Measurements from ENCODE around the gene STPG1.

STPG1 gene

DNA sequence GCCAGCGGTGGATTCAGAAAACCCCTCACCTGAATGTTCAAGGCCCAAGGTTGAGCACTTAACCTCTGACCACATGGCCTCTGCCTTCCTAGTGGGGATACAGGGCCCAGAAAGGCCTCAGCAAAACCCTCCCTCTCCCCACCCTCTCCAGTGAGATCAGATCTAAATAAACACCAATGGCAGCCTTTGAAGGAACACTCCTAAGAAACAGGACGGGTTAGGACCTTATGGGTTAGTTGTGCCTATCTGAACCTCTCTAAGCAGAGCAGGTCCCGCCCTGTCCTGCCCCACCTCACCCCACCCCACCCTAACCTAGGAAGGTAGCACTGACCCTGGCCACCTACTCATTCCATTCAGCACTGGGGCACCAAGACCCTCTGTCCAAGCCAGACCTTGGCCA, 102.3 kb downstream of the STPG1 start:
- DNase-seq = no peak

DNA sequence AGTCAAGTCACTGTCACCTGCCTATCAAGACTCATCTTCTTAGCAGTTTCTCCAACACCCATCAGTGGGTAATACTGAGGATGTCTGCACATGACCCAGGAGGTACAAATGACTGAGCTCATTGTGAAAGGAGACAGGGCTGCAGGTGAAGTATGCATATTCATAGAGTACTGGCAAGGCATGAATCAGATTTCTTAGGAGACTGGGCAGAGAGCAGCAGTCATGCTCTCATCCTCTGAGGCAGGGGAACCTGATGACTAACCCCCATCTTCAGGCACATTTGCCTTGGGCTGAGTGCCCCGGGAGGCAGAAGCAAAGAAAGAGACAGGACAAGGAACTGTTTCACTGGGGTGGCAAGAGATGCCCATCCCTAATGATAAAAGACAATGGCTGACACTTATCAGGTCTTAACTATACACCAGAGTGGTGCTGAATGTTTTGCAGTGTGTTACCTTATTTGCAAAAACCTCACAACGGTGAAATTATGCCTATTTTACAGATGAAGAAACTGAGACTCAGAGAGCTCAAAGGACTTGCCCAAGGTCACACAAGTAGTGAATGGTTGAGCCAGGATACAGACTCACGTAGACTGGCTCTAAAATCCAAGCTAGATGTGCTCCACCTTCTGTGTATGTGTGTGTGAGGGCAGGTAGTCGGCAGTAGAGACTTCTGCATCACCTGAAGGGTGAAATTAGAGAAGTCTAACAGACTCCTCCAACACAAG, 103.7 kb downstream of the STPG1 start:
- DNase-seq = no peak

DNA sequence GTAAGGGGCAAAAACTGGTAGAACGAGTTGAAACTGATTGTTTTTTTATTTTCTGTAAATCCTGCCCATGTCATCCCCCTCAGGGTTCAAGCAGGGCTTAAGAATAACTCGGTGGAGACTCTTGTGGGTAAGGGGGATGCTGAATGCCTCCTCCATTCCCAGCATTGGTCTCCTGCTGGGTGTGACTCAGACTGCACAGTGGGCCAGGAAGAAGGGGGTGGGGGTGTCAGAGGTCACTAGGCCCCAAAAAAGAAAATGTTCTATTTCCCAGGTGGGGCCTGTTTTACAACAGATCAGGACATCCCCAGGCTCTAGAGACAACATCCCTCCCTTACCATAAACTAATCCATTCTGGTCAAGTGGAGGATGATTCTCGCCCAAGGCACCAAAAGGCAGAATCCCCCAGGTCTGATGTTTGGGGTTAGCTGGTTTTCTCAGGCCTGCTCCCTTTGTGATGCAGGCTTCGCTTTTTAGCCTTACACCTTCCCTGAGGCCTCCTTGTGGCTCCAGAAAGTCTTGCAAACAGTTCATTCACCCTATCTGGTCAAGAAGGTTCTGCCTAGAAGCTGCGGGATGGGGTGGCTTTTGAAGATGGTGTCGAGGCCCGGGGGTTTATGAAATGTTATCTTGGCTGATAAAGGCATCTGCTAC, 105.1 kb downstream of the STPG1 start:
- DNase-seq = no peak
